ENCODE measurements around the gene NOTUM.

GRCh38 chr17:81934850-81935708 lies 25.9 kb downstream of the NOTUM start:
- TF ChIP-seq CTCF (IDR thresholded peaks at IDR 0.05) (no peak), POLR2A (IDR thresholded peaks at IDR 0.05) (no peak)
